Keratinocyte (primary cell): ENCODE measurements around the gene THOC6. TPM values are rescaled to one million over a fixed set of nuclear protein-coding genes. Genes with fewer than 3 reads are reported as not detected.
A peak's percentile ranks its signal among the peaks of the same experiment; 100 is the strongest.

Experiments
- DNase-seq: peaks from one replicate; pipeline ENCODE4 v3.0.0-alpha.2; 2011; ENCODE audit warnings: low read depth, missing footprints, low spot score
- FAIRE-seq: peaks from 2 replicates; lab custom pipeline; 2011; peaks lifted over from hg19 to GRCh38; lab: Jason Lieb, UNC
- H2AFZ ChIP-seq: 2 replicates; pipeline ENCODE4 v1.6.0; 2012; ENCODE audit warnings: low read length, control low read depth, inconsistent platforms; ENCODE audit not compliant: control insufficient read depth
- H3K27ac ChIP-seq: 2 replicates; pipeline ENCODE4 v1.5.1; 2011; ENCODE audit warnings: low read length; ENCODE audit not compliant: control insufficient read depth, insufficient read depth
- H3K27me3 ChIP-seq: 3 replicates; pipeline ENCODE4 v1.6.0; 2011; ENCODE audit warnings: low read length; ENCODE audit not compliant: control insufficient read depth, insufficient read depth; ENCODE audit errors: extremely low read depth
- H3K36me3 ChIP-seq, 2 experiments: 2 replicates in 1 of 2; 3 replicates in 1 of 2; pipeline ENCODE4 v1.5.1; 2011; ENCODE audit warnings: low read length in 2 of 2, mild to moderate bottlenecking in 1 of 2; ENCODE audit not compliant: control insufficient read depth in 2 of 2, insufficient read depth in 2 of 2; ENCODE audit errors: extremely low read depth in 1 of 2
- H3K4me1 ChIP-seq: 3 replicates; pipeline ENCODE4 v1.5.1; 2011; ENCODE audit warnings: low read length; ENCODE audit not compliant: control insufficient read depth, insufficient read depth; ENCODE audit errors: extremely low read depth
- H3K4me2 ChIP-seq: 3 replicates; pipeline ENCODE4 v1.6.0; 2011; ENCODE audit warnings: low read depth, low read length; ENCODE audit not compliant: control insufficient read depth, insufficient read depth; ENCODE audit errors: extremely low read depth
- H3K4me3 ChIP-seq, 3 experiments: fragments of 200-600 bp in 1 of 3; sonication (generic) in 1 of 3; 2 replicates in 2 of 3; 3 replicates in 1 of 3; pipeline ENCODE4 v1.5.1; 2011 to 2016; ENCODE audit warnings: low read length in 3 of 3, mild to moderate bottlenecking in 3 of 3, control low read depth in 2 of 3, inconsistent platforms in 1 of 3, low read depth in 1 of 3, mixed read lengths in 1 of 3, mixed run types in 1 of 3, moderate library complexity in 1 of 3; ENCODE audit not compliant: control insufficient read depth in 2 of 3, insufficient read depth in 2 of 3; ENCODE audit errors: extremely low read depth in 1 of 3
- H3K79me2 ChIP-seq: 2 replicates; pipeline ENCODE4 v1.6.0; 2012; ENCODE audit warnings: low read length; ENCODE audit not compliant: control insufficient read depth, insufficient read depth
- H3K9ac ChIP-seq: 3 replicates; pipeline ENCODE4 v1.6.0; 2011; ENCODE audit warnings: low read length; ENCODE audit not compliant: control insufficient read depth, insufficient read depth; ENCODE audit errors: extremely low read depth
- H3K9me1 ChIP-seq: 3 replicates; pipeline ENCODE4 v1.6.0; 2011; ENCODE audit warnings: low read length; ENCODE audit not compliant: control insufficient read depth, insufficient read depth; ENCODE audit errors: extremely low read depth
- H3K9me3 ChIP-seq: 2 replicates; pipeline ENCODE4 v1.5.1; 2012; ENCODE audit warnings: low read depth, low read length; ENCODE audit not compliant: control insufficient read depth
- H4K20me1 ChIP-seq: 3 replicates; pipeline ENCODE4 v1.6.0; 2011; ENCODE audit warnings: low read length; ENCODE audit not compliant: control insufficient read depth, insufficient read depth; ENCODE audit errors: extremely low read depth
- CTCF ChIP-seq, 3 experiments: IDR thresholded peaks in 1 of 3; conservative IDR thresholded peaks in 1 of 3; optimal IDR thresholded peaks in 1 of 3; 2 replicates in 2 of 3; 3 replicates in 1 of 3; pipeline versions ENCODE3 to v1.5.1; 2011; ENCODE audit warnings: low read length in 3 of 3, mild to moderate bottlenecking in 3 of 3, moderate library complexity in 2 of 3, control low read depth in 1 of 3, inconsistent platforms in 1 of 3; ENCODE audit not compliant: insufficient read depth in 2 of 3; ENCODE audit errors: extremely low read depth in 1 of 3
- EZH2 ChIP-seq: IDR thresholded peaks from one replicate; pipeline ENCODE4 v1.6.1; 2012; ENCODE audit warnings: inconsistent platforms, mild to moderate bottlenecking, low read length, moderate library complexity
- dilution Hi-C: fragments of 300-500 bp; cut with MboI; formaldehyde crosslinking; loops from one replicate; pipeline ENCODE4 v1.7.0; 2020; ENCODE audit warnings: low sequenced_read_pairs; ENCODE audit not compliant: extremely low pct_ligation_motif_present
- polyA plus RNA-seq, 5 experiments: library from polyadenylated mRNA; depleted of rRNA in 3 of 5; stranded (reverse) in 3 of 5; stranded (forward) in 1 of 5; unstranded in 1 of 5; fragments of >200 nt; gene quantifications; 1 replicate in 1 of 5; 2 replicates in 3 of 5; 3 replicates in 1 of 5; pipeline versions ENCODE4 v1.2.1 to v1.2.3, GENCODE V29; 2011 to 2012; ENCODE audit warnings: missing spikeins in 2 of 5, low read depth in 1 of 5, low replicate concordance in 1 of 5

The THOC6 gene
- polyA plus RNA-seq, 1 donor (not counting 4 experiments of a cell fraction or from before 2014, with no cell fraction given), result 10.3 TPM

- no peak for FAIRE-seq
- dilution Hi-C loops, result no loop called here
Measured at GRCh38 chr16:3056336-3057180, 32.7 kb downstream of the THOC6 start.

GRCh38 chr16:3057181-3058138 is 33.6 kb downstream of the THOC6 start:
- no peaks in the 10 kb centered on the region for H3K79me2 ChIP-seq
- DNase-seq (no peak), FAIRE-seq (no peak)
- H3K4me1 ChIP-seq, result peaks cover 8% of the 10 kb centered on the region
- dilution Hi-C loops, result no loop called here
- H4K20me1 ChIP-seq, result no peaks in the 10 kb centered on the region
- H3K9me3 ChIP-seq, result no peaks in the 10 kb centered on the region
- H3K27ac ChIP-seq, result no peak overlapping the region
- peak overlapping the region; percentile 82 for H3K4me2 ChIP-seq
- no peaks in the 10 kb centered on the region for H3K27me3 ChIP-seq
- peaks cover 0 to 6% of the 10 kb centered on the region in 2 experiments for H3K36me3 ChIP-seq
- no peak overlapping the region for H2AFZ ChIP-seq
- no peak for TF ChIP-seq EZH2
- no peak for TF ChIP-seq CTCF (optimal IDR thresholded peaks at IDR 0.05 in 1 of 3, IDR thresholded peaks at IDR 0.05 in 1 of 3, conservative IDR thresholded peaks at IDR 0.05 in 1 of 3; ENCODE audit: extremely low read depth in 1 of 3, insufficient read depth in 2 of 3, low read length in 3 of 3)
- no peaks in the 10 kb centered on the region for H3K9me1 ChIP-seq
- H3K4me3 ChIP-seq, result peak overlapping the region in 2 of 3 experiments; percentile 81 to 97
- no peak overlapping the region for H3K9ac ChIP-seq

More at GRCh38 chr16:3056336-3057180, 32.7 kb downstream of the THOC6 start:
- no peak overlapping the region for H3K9ac ChIP-seq
- peaks cover 0 to 6% of the 10 kb centered on the region in 2 experiments for H3K36me3 ChIP-seq
- no peaks in the 10 kb centered on the region for H4K20me1 ChIP-seq
- H3K9me1 ChIP-seq, result no peaks in the 10 kb centered on the region
- no peaks in the 10 kb centered on the region for H3K79me2 ChIP-seq
- H3K27me3 ChIP-seq, result no peaks in the 10 kb centered on the region
- no peak overlapping the region for H2AFZ ChIP-seq
- H3K4me3 ChIP-seq, result no peak overlapping the region
- no peak overlapping the region for H3K4me2 ChIP-seq
- H3K27ac ChIP-seq, result no peak overlapping the region
- no peaks in the 10 kb centered on the region for H3K9me3 ChIP-seq
- TF ChIP-seq EZH2, result no peak
- TF ChIP-seq CTCF (optimal IDR thresholded peaks at IDR 0.05 in 1 of 3, IDR thresholded peaks at IDR 0.05 in 1 of 3, conservative IDR thresholded peaks at IDR 0.05 in 1 of 3; ENCODE audit: extremely low read depth in 1 of 3, insufficient read depth in 2 of 3, low read length in 3 of 3), result no peak
- no peak for DNase-seq
- peaks cover 8% of the 10 kb centered on the region for H3K4me1 ChIP-seq
